Measurements from ENCODE around the gene HEATR5A. TPM values are rescaled to one million over a fixed set of nuclear protein-coding genes. Genes with fewer than 3 reads are reported as not detected.

HEATR5A gene
- total and polyA plus RNA-seq, 9 of the 15 experiments (the other 6 are each of a cell fraction or from before 2014, with no cell fraction given), result 8.0 to 50.9 (median 23.0) TPM

DNA sequence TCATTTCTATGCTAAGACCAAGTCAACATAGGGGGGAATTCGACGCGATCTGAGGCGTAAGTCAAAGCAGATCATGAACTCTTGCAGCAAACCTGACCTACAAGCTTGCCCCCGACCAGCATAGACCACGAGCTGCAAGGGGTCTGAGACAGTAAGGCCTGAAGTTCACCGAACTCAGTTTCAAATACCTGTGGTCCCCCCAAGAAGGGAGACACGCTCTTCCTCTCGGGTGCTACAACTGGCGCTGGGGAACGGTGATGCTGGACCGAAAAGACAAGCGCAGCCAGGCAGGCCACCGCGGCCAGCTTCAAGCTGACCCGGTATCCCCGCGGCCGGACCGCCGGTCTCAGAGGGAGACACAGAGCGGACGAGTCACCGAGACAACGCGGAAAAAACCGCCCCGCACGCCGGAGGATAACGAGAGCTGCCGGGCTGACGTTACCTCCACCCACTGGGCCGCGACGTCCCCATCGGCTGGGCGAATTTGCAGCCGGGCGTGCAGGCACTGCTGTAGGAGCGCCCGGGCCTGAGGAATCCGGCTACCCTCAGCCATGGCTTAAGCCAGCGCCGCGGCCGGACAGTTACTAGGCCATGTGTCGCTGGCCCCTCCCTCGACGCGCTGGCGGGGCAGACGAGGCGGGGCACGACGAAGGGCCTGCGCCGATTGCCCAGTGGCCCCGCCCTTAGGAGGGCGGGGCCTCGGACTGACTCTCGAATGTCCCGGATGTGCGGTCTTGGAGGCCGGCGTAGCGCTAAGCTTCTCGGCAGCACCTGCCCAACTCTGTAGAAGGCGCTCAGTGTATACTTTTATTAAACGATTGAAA is 36.7 kb upstream of the HEATR5A start, which contains the start of gene DTD2 (continued):
- no peak for TF ChIP-seq THRB (CRISPR knock-in tag; conservative IDR thresholded peaks at IDR 0.05)
- TF ChIP-seq CREBBP (IDR thresholded peaks at IDR 0.05; ENCODE audit: low read depth, low read length), result no peak
- TF ChIP-seq, protein P1, sequence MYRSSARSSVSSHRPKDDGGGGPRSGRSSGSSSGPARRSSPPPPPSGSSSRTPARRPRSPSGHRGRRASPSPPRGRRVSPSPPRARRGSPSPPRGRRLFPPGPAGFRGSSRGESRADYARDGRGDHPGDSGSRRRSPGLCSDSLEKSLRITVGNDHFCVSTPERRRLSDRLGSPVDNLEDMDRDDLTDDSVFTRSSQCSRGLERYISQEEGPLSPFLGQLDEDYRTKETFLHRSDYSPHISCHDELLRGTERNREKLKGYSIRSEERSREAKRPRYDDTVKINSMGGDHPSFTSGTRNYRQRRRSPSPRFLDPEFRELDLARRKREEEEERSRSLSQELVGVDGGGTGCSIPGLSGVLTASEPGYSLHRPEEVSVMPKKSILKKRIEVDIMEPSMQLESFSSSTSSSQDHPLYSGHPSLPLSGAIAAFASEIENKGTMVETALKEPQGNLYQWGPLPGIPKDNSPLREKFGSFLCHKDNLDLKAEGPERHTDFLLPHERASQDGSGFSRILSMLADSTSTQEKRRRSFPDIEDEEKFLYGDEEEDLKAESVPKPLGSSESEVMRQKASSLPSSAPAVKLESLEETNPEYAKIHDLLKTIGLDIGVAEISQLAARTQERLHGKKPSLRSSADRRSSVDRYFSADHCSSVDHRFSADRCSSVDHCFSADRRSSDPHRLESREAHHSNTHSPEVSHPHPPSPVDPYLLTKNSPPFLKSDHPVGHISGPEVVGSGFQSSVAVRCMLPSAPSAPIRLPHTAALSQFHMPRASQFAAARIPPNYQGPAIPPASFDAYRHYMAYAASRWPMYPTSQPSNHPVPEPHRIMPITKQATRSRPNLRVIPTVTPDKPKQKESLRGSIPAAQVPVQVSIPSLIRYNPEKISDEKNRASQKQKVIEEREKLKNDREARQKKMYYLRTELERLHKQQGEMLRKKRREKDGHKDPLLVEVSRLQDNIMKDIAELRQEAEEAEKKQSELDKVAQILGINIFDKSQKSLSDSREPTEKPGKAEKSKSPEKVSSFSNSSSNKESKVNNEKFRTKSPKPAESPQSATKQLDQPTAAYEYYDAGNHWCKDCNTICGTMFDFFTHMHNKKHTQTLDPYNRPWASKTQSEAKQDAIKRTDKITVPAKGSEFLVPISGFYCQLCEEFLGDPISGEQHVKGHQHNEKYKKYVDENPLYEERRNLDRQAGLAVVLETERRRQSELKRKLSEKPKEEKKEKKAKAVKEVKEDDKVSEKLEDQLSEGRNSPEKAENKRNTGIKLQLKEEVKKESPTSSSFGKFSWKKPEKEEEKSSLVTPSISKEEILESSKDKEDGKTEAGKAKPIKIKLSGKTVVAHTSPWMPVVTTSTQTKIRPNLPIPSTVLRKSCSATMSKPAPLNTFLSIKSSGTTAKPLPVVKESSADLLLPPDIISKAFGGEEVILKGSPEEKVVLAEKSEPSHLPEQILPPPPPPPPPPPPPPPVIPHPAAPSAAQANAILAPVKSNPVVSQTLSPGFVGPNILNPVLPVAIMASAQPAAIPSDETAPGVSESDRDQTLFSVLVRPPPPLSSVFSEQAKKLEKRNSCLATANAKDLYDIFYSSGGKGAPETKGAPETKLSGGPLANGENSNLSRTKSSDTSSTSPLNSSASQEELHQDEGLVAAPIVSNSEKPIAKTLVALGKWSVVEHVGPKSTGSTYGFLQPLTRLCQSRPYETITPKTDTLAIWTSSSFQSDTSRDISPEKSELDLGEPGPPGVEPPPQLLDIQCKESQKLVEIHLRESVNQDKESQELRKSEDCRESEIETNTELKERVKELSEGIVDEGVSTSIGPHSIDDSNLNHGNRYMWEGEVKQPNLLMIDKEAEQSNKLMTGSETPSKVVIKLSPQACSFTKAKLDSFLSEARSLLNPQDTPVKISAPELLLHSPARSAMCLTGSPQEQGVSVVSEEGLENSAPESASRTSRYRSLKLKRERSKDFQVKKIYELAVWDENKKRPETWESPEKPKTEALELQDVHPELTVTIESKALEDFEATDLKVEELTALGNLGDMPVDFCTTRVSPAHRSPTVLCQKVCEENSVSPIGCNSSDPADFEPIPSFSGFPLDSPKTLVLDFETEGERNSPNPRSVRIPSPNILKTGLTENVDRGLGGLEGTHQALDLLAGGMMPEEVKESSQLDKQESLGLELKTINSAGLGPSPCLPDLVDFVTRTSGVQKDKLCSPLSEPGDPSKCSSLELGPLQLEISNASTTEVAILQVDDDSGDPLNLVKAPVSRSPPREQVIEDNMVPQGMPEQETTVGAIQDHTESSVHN (IDR thresholded peaks at IDR 0.05; ENCODE audit: borderline replicate concordance in 1 of 2, low read depth in 1 of 2), result no peak
- no peak for TF ChIP-seq FOXA1 (IDR thresholded peaks at IDR 0.05; ENCODE audit: borderline replicate concordance)
- TF ChIP-seq ARID3A (IDR thresholded peaks at IDR 0.05; ENCODE audit: borderline replicate concordance, low read depth, low read length), result no peak
- TF ChIP-seq TEAD1 (CRISPR knock-in tag; IDR thresholded peaks at IDR 0.05), result no peak
- no peak for TF ChIP-seq CHD2 (IDR thresholded peaks at IDR 0.05; ENCODE audit: low read depth, low read length)
- TF ChIP-seq KLF13 (tag; IDR thresholded peaks at IDR 0.05; ENCODE audit: borderline replicate concordance, low read depth), result no peak
- TF ChIP-seq SMAD2 (IDR thresholded peaks at IDR 0.05; ENCODE audit: low read depth, low read length), result no peak
- TF ChIP-seq, protein P2, sequence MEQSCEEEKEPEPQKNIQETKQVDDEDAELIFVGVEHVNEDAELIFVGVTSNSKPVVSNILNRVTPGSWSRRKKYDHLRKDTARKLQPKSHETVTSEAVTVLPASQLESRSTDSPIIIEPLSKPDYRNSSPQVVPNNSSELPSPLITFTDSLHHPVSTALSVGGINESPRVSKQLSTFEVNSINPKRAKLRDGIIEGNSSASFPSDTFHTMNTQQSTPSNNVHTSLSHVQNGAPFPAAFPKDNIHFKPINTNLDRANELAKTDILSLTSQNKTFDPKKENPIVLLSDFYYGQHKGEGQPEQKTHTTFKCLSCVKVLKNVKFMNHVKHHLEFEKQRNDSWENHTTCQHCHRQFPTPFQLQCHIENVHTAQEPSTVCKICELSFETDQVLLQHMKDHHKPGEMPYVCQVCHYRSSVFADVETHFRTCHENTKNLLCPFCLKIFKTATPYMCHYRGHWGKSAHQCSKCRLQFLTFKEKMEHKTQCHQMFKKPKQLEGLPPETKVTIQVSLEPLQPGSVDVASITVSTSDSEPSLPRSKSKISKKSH (CRISPR knock-in tag; IDR thresholded peaks at IDR 0.05), result no peak
- TF ChIP-seq MEF2D (tag; conservative IDR thresholded peaks at IDR 0.05; ENCODE audit: low read depth), result no peak
- peak; percentile 87 for TF ChIP-seq MYC (IDR thresholded peaks at IDR 0.05; ENCODE audit: low read depth, low read length)
- peak; percentile 76; the same call in 1 of the 2 replicates for TF ChIP-seq MYC (CRISPR knock-in tag; IDR thresholded peaks at IDR 0.05; ENCODE audit: borderline replicate concordance, low read depth)
- no peak for TF ChIP-seq ZC3H8 (IDR thresholded peaks at IDR 0.05)
